Fibroblast of lung (primary cell): Measurements from ENCODE around the gene AGAP6.
"Not testable (repeated sequence)": the region's sequence is repeated elsewhere in the genome, so short reads cannot be mapped to it uniquely, and the experiment has no call there.

Source experiments
- CTCF ChIP-seq, 2 donors: IDR thresholded peaks in 1 of 2; conservative IDR thresholded peaks in 1 of 2; 1 replicate in 1 of 2; 2 replicates in 1 of 2; pipeline ENCODE4 v1.5.1; 2011 to 2012; ENCODE audit warnings: low read length in 2 of 2, control low read depth in 1 of 2, inconsistent platforms in 1 of 2, low read depth in 1 of 2, mild to moderate bottlenecking in 1 of 2
- EZH2 ChIP-seq: IDR thresholded peaks from 2 replicates; pipeline ENCODE4 v1.5.1; 2012; ENCODE audit warnings: low read length, control low read depth, mild to moderate bottlenecking; ENCODE audit errors: missing control alignments

GRCh38 chr10:50047594-50047993 is 59.4 kb downstream of the AGAP6 start:
- TF ChIP-seq CTCF (conservative IDR thresholded peaks at IDR 0.05 in 1 of 2, IDR thresholded peaks at IDR 0.05 in 1 of 2; ENCODE audit: low read depth in 1 of 2, low read length in 2 of 2); EZH2: not testable (repeated sequence)
